ENCODE results near the gene KNSTRN. TPM values are rescaled to one million over a fixed set of nuclear protein-coding genes. Genes with fewer than 3 reads are reported as not detected.
A peak's percentile ranks its signal among the peaks of the same experiment; 100 is the strongest.

Gene KNSTRN
- total RNA-seq, 1 donor from 2014 or later, result 50.4 TPM

- Mint-ChIP-seq H3K9me3 (no peaks in the 10 kb centered on the region), H3K36me3 (ENCODE audit: low read depth) (no peaks in the 10 kb centered on the region), H3K27ac (no peak overlapping the region), H3K4me1 (peaks cover 8% of the 10 kb centered on the region), H3K27me3 (peaks cover 8% of the 10 kb centered on the region), H3K4me3 (no peak overlapping the region)
- no peak for DNase-seq
- intact Hi-C loops (cut with micrococcal nuclease), result loop anchor here (5.0 kb wide), 1 partner anchor 56 kb away; no protein-coding TSS in a partner anchor
Measured at GRCh38 chr15:40365624-40366456, 16.7 kb upstream of the KNSTRN start.

- H3K27me3 Mint-ChIP-seq, result peaks cover 11% of the 10 kb centered on the region
- no peak overlapping the region for H3K27ac Mint-ChIP-seq
- H3K36me3 Mint-ChIP-seq (ENCODE audit: low read depth), result no peaks in the 10 kb centered on the region
- H3K4me3 Mint-ChIP-seq, result peak overlapping the region; percentile 83
- intact Hi-C loops (cut with micrococcal nuclease), result loop anchor here (5.0 kb wide), 1 partner anchor 56 kb away; no protein-coding TSS in a partner anchor
- no peaks in the 10 kb centered on the region for H3K9me3 Mint-ChIP-seq
- DNase-seq, result no peak
- peaks cover 8% of the 10 kb centered on the region for H3K4me1 Mint-ChIP-seq
Measured at GRCh38 chr15:40366457-40367370, 15.8 kb upstream of the KNSTRN start.

GRCh38 chr15:40367371-40367685 lies 15.2 kb upstream of the KNSTRN start:
- peak overlapping the region; percentile 83 for H3K4me3 Mint-ChIP-seq
- no peak for DNase-seq
- H3K27ac Mint-ChIP-seq, result peak overlapping the region; percentile 71
- intact Hi-C loops (cut with micrococcal nuclease), result loop anchor here (5.0 kb wide), 1 partner anchor 55 kb away; no protein-coding TSS in a partner anchor
- H3K27me3 Mint-ChIP-seq, result peaks cover 11% of the 10 kb centered on the region
- H3K36me3 Mint-ChIP-seq (ENCODE audit: low read depth), result no peaks in the 10 kb centered on the region
- no peaks in the 10 kb centered on the region for H3K9me3 Mint-ChIP-seq
- peaks cover 8% of the 10 kb centered on the region for H3K4me1 Mint-ChIP-seq

GRCh38 chr15:40367686-40368611 lies 14.6 kb upstream of the KNSTRN start:
- Mint-ChIP-seq H3K27me3 (peaks cover 11% of the 10 kb centered on the region), H3K4me3 (peak overlapping the region; percentile 83), H3K9me3 (no peaks in the 10 kb centered on the region), H3K27ac (peak overlapping the region; percentile 71), H3K36me3 (ENCODE audit: low read depth) (no peaks in the 10 kb centered on the region), H3K4me1 (peaks cover 8% of the 10 kb centered on the region)
- intact Hi-C loops (cut with micrococcal nuclease), result loop anchor here (5.0 kb wide), 1 partner anchor 54 kb away; no protein-coding TSS in a partner anchor
- DNase-seq, result peak; percentile 96

- Mint-ChIP-seq H3K4me1 (peaks cover 8% of the 10 kb centered on the region), H3K27me3 (peaks cover 11% of the 10 kb centered on the region), H3K4me3 (peak overlapping the region; percentile 26), H3K36me3 (ENCODE audit: low read depth) (no peaks in the 10 kb centered on the region), H3K27ac (no peak overlapping the region), H3K9me3 (no peaks in the 10 kb centered on the region)
- DNase-seq, result no peak
- intact Hi-C loops (cut with micrococcal nuclease), result loop anchor here (5.0 kb wide), 1 partner anchor 53 kb away; no protein-coding TSS in a partner anchor
Measured at GRCh38 chr15:40368719-40369473, 13.6 kb upstream of the KNSTRN start.

- intact Hi-C loops (cut with micrococcal nuclease), result loop anchor here (5.0 kb wide), 1 partner anchor 53 kb away; no protein-coding TSS in a partner anchor
- Mint-ChIP-seq H3K4me3 (peak overlapping the region; percentile 26), H3K27ac (no peak overlapping the region), H3K27me3 (peaks cover 11% of the 10 kb centered on the region), H3K4me1 (peaks cover 8% of the 10 kb centered on the region), H3K36me3 (ENCODE audit: low read depth) (no peaks in the 10 kb centered on the region), H3K9me3 (no peaks in the 10 kb centered on the region)
- DNase-seq, result no peak
Measured at GRCh38 chr15:40369474-40369869, 13.0 kb upstream of the KNSTRN start.

- DNase-seq, result no peak
- intact Hi-C loops (cut with micrococcal nuclease), result loop anchor here (5.0 kb wide), 1 partner anchor 52 kb away; no protein-coding TSS in a partner anchor
- Mint-ChIP-seq H3K4me1 (peaks cover 8% of the 10 kb centered on the region), H3K4me3 (no peak overlapping the region), H3K27me3 (peaks cover 11% of the 10 kb centered on the region), H3K36me3 (ENCODE audit: low read depth) (no peaks in the 10 kb centered on the region), H3K9me3 (no peaks in the 10 kb centered on the region), H3K27ac (no peak overlapping the region)
Measured at GRCh38 chr15:40369971-40370370, 12.6 kb upstream of the KNSTRN start.

- Mint-ChIP-seq H3K36me3 (ENCODE audit: low read depth) (no peaks in the 10 kb centered on the region), H3K9me3 (no peaks in the 10 kb centered on the region), H3K4me1 (no peaks in the 10 kb centered on the region), H3K27ac (no peak overlapping the region), H3K4me3 (no peak overlapping the region), H3K27me3 (peaks cover 11% of the 10 kb centered on the region)
- intact Hi-C loops (cut with micrococcal nuclease), result no loop called here
- DNase-seq, result no peak
Measured at GRCh38 chr15:40372981-40373380, 9.5 kb upstream of the KNSTRN start.

- no peak overlapping the region for H3K4me3 Mint-ChIP-seq
- H3K9me3 Mint-ChIP-seq, result no peaks in the 10 kb centered on the region
- DNase-seq, result no peak
- H3K27ac Mint-ChIP-seq, result no peak overlapping the region
- H3K36me3 Mint-ChIP-seq (ENCODE audit: low read depth), result no peaks in the 10 kb centered on the region
- peaks cover 7% of the 10 kb centered on the region for H3K4me1 Mint-ChIP-seq
- intact Hi-C loops (cut with micrococcal nuclease), result no loop called here
- H3K27me3 Mint-ChIP-seq, result peaks cover 11% of the 10 kb centered on the region
Measured at GRCh38 chr15:40377606-40378005, 4.9 kb upstream of the KNSTRN start.

GRCh38 chr15:40379374-40379773 lies 3.1 kb upstream of the KNSTRN start:
- Mint-ChIP-seq H3K36me3 (ENCODE audit: low read depth) (peaks cover 8% of the 10 kb centered on the region), H3K27me3 (peaks cover 11% of the 10 kb centered on the region), H3K27ac (no peak overlapping the region), H3K9me3 (no peaks in the 10 kb centered on the region), H3K4me1 (peaks cover 19% of the 10 kb centered on the region), H3K4me3 (no peak overlapping the region)
- DNase-seq, result no peak
- intact Hi-C loops (cut with micrococcal nuclease), result no loop called here

GRCh38 chr15:40379853-40380252 lies 2.7 kb upstream of the KNSTRN start:
- H3K4me3 Mint-ChIP-seq, result no peak overlapping the region
- no peak overlapping the region for H3K27ac Mint-ChIP-seq
- H3K4me1 Mint-ChIP-seq, result peaks cover 23% of the 10 kb centered on the region
- intact Hi-C loops (cut with micrococcal nuclease), result no loop called here
- H3K9me3 Mint-ChIP-seq, result no peaks in the 10 kb centered on the region
- no peak for DNase-seq
- peaks cover 11% of the 10 kb centered on the region for H3K27me3 Mint-ChIP-seq
- H3K36me3 Mint-ChIP-seq (ENCODE audit: low read depth), result peaks cover 8% of the 10 kb centered on the region

- H3K9me3 Mint-ChIP-seq, result no peaks in the 10 kb centered on the region
- H3K4me3 Mint-ChIP-seq, result no peak overlapping the region
- DNase-seq, result no peak
- intact Hi-C loops (cut with micrococcal nuclease), result no loop called here
- peaks cover 13% of the 10 kb centered on the region for H3K36me3 Mint-ChIP-seq (ENCODE audit: low read depth)
- peaks cover 26% of the 10 kb centered on the region for H3K4me1 Mint-ChIP-seq
- peaks cover 11% of the 10 kb centered on the region for H3K27me3 Mint-ChIP-seq
- H3K27ac Mint-ChIP-seq, result no peak overlapping the region
Measured at GRCh38 chr15:40380636-40381035, 1.9 kb upstream of the KNSTRN start.
